ENCODE data around the gene SLC25A29. TPM values are rescaled to one million over a fixed set of nuclear protein-coding genes. Genes with fewer than 3 reads are reported as not detected.
A peak's percentile ranks its signal among the peaks of the same experiment; 100 is the strongest.
"Not testable (repeated sequence)": the region's sequence is repeated elsewhere in the genome, so short reads cannot be mapped to it uniquely, and the experiment has no call there.

The SLC25A29 gene
- total RNA-seq, 2 donors from 2014 or later, result 234 to 263 TPM

DNA sequence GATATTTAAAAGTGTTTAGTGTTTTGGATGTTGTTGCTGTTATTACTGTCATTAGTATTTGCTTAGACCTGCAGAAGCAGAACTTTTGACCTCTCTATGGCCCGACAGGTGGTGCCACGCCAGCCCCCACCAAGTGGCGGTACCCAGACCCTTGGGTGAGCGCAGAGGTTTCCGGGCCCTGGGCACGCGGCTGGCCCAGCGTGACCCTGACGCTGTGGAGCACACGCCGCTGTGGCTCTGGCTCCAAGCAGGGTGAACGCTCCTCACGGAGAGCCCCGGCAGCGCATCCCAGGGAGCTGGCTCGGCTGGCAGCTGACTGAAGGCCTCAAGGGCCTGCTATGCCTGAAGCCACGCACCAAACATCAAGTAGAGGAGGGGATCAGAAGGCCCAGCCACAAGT, 39.5 kb upstream of the SLC25A29 start:
- H3K9me3 Mint-ChIP-seq, result peaks cover 6% of the 10 kb centered on the region
- Histone ChIP-seq H3K4me1 (ENCODE audit: control insufficient read depth, insufficient read depth, low read length) (peaks cover 20% of the 10 kb centered on the region), H3K27me3 (ENCODE audit: control insufficient read depth, insufficient read depth, low read length, poor library complexity, severe bottlenecking) (no peaks in the 10 kb centered on the region), H3K9ac (ENCODE audit: extremely low read depth, low read length, poor library complexity, severe bottlenecking) (no peak overlapping the region), H3K4me3 (ENCODE audit: low read length) (no peak overlapping the region), H3K27ac (ENCODE audit: low read depth, low read length) (no peak overlapping the region), H3K36me3 (ENCODE audit: control insufficient read depth, insufficient read depth, low read length) (peaks cover 81% of the 10 kb centered on the region), H3K9me3 (ENCODE audit: control insufficient read depth, low read length) (no peaks in the 10 kb centered on the region)
- DNase-seq, result no peak
- H3K27ac Mint-ChIP-seq, result peak overlapping the region; percentile 12
- 96% methylated on average over 10 to 17 of the region's 17 CpGs for WGBS, 2 experiments (ENCODE audit: insufficient coverage in 1 of 2, insufficient read length in 1 of 2)
- no peaks in the 10 kb centered on the region for H3K27me3 Mint-ChIP-seq (ENCODE audit: insufficient read depth)
- peaks cover 27% of the 10 kb centered on the region for H3K4me1 Mint-ChIP-seq
- no peak overlapping the region for H3K4me3 Mint-ChIP-seq
- H3K36me3 Mint-ChIP-seq (ENCODE audit: low read depth), result peaks cover 64% of the 10 kb centered on the region
- TF ChIP-seq CTCF (conservative IDR thresholded peaks at IDR 0.05), result no peak

DNA sequence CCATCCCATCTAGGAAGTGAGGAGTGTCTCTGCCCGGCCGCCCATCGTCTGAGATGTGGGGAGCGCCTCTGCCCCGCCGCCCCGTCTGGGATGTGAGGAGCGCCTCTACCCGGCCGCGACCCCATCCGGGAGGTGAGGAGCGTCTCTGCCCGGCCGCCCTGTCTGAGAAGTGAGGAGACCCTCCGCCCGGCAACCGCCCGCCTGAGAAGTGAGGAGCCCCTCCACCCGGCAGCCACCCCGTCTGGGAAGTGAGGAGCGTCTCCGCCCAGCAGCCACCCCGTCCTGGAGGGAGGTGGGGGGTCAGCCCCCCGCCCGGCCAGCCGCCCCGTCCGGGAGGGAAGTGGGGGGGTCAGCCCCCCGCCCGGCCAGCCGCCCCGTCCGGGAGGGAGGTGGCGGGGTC, 38.4 kb upstream of the SLC25A29 start:
- not testable (repeated sequence) for H3K4me3 Mint-ChIP-seq; H3K9me3 ChIP-seq (ENCODE audit: control insufficient read depth, low read length); H3K9me3 Mint-ChIP-seq; H3K9ac ChIP-seq (ENCODE audit: extremely low read depth, low read length, poor library complexity, severe bottlenecking); DNase-seq; H3K27me3 ChIP-seq (ENCODE audit: control insufficient read depth, insufficient read depth, low read length, poor library complexity, severe bottlenecking); H3K27me3 Mint-ChIP-seq (ENCODE audit: insufficient read depth); H3K27ac Mint-ChIP-seq; H3K27ac ChIP-seq (ENCODE audit: low read depth, low read length); H3K4me3 ChIP-seq (ENCODE audit: low read length)
- peaks cover 81% of the 10 kb centered on the region for H3K36me3 ChIP-seq (ENCODE audit: control insufficient read depth, insufficient read depth, low read length)
- H3K4me1 Mint-ChIP-seq, result peaks cover 22% of the 10 kb centered on the region
- peaks cover 19% of the 10 kb centered on the region for H3K4me1 ChIP-seq (ENCODE audit: control insufficient read depth, insufficient read depth, low read length)
- WGBS, 2 experiments (ENCODE audit: insufficient coverage in 1 of 2, insufficient read length in 1 of 2), result 85% methylated on average over 9 of the region's 35 CpGs; no CpG with 5 or more reads in 1 of the 2 experiments
- peaks cover 68% of the 10 kb centered on the region for H3K36me3 Mint-ChIP-seq (ENCODE audit: low read depth)

- H3K4me3 Mint-ChIP-seq; H3K4me1 Mint-ChIP-seq; H3K9me3 Mint-ChIP-seq; H3K9ac ChIP-seq (ENCODE audit: extremely low read depth, low read length, poor library complexity, severe bottlenecking); H3K27me3 Mint-ChIP-seq (ENCODE audit: insufficient read depth); DNase-seq; H3K27ac Mint-ChIP-seq; H3K9me3 ChIP-seq (ENCODE audit: control insufficient read depth, low read length); H3K27me3 ChIP-seq (ENCODE audit: control insufficient read depth, insufficient read depth, low read length, poor library complexity, severe bottlenecking); H3K4me3 ChIP-seq (ENCODE audit: low read length); H3K27ac ChIP-seq (ENCODE audit: low read depth, low read length); H3K4me1 ChIP-seq (ENCODE audit: control insufficient read depth, insufficient read depth, low read length): not testable (repeated sequence)
- peaks cover 81% of the 10 kb centered on the region for H3K36me3 ChIP-seq (ENCODE audit: control insufficient read depth, insufficient read depth, low read length)
- 95 to 98% methylated on average over 8 to 12 of the region's 12 CpGs for WGBS, 2 experiments (ENCODE audit: insufficient coverage in 1 of 2, insufficient read length in 1 of 2)
- H3K36me3 Mint-ChIP-seq (ENCODE audit: low read depth), result peaks cover 69% of the 10 kb centered on the region
Observed at GRCh38 chr14:100342826-100343225, 36.6 kb upstream of the SLC25A29 start.

- no peak overlapping the region for H3K27ac ChIP-seq (ENCODE audit: low read depth, low read length)
- peaks cover 5% of the 10 kb centered on the region for H3K4me1 Mint-ChIP-seq
- peaks cover 4% of the 10 kb centered on the region for H3K4me1 ChIP-seq (ENCODE audit: control insufficient read depth, insufficient read depth, low read length)
- H3K27me3 ChIP-seq (ENCODE audit: control insufficient read depth, insufficient read depth, low read length, poor library complexity, severe bottlenecking), result no peaks in the 10 kb centered on the region
- WGBS, 2 experiments (ENCODE audit: insufficient coverage in 1 of 2, insufficient read length in 1 of 2), result 96 to 97% methylated on average over 6 to 11 of the region's 11 CpGs
- H3K4me3 ChIP-seq (ENCODE audit: low read length), result no peak overlapping the region
- peaks cover 6% of the 10 kb centered on the region for H3K9me3 Mint-ChIP-seq
- no peaks in the 10 kb centered on the region for H3K27me3 Mint-ChIP-seq (ENCODE audit: insufficient read depth)
- H3K9me3 ChIP-seq (ENCODE audit: control insufficient read depth, low read length), result no peaks in the 10 kb centered on the region
- peaks cover 81% of the 10 kb centered on the region for H3K36me3 ChIP-seq (ENCODE audit: control insufficient read depth, insufficient read depth, low read length)
- H3K27ac Mint-ChIP-seq, result peak overlapping the region; percentile 2
- no peak overlapping the region for H3K4me3 Mint-ChIP-seq
- H3K36me3 Mint-ChIP-seq (ENCODE audit: low read depth), result peaks cover 71% of the 10 kb centered on the region
- no peak for DNase-seq
- H3K9ac ChIP-seq (ENCODE audit: extremely low read depth, low read length, poor library complexity, severe bottlenecking), result no peak overlapping the region
- no peak for TF ChIP-seq CTCF (conservative IDR thresholded peaks at IDR 0.05)
Observed at GRCh38 chr14:100342195-100342594, 36.0 kb upstream of the SLC25A29 start.

Data from endodermal cell (in vitro differentiated cells).